Subcutaneous adipose tissue (tissue), 4 donors: ENCODE results near the gene DAPK1. TPM values are rescaled to one million over a fixed set of nuclear protein-coding genes. Genes with fewer than 3 reads are reported as not detected.

Experiments
- total RNA-seq, 4 donors: library from RNA; depleted of rRNA; stranded (reverse); fragments of >200 nt; gene quantifications; one replicate each; pipeline ENCODE4 v1.1.0, GENCODE V29; 2016
- TF ChIP-seq, protein P1 (sequence below): fragments of 450-650 bp; IDR thresholded peaks from one replicate; pipeline ENCODE4 v1.5.1; 2016; ENCODE audit warnings: low read depth, mild to moderate bottlenecking, control low read depth, antibody characterized with exemption, moderate library complexity

DAPK1 gene
- total RNA-seq, 4 donors from 2014 or later, result 29.5 to 63.2 (median 43.4) TPM

DNA sequence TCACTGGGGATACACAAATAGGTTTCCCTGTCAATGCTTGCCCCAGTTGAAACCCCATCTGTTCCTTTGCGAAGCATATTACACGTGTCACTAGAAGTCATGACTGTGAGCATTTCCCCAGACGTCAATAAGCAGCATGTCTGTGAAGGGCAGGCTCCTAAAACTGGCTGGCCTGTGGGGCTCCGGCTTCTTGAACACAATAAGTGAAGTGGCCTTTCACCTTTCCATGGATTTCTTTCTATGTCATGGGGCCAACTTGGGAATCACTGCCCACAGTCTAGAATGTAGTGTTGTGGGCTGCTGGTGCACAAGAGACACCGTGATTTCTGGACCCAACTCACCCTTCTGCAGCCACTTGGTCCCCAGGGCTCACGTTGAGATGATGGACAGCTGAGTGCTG, 167.8 kb downstream of the DAPK1 start:
- TF ChIP-seq, protein P1, sequence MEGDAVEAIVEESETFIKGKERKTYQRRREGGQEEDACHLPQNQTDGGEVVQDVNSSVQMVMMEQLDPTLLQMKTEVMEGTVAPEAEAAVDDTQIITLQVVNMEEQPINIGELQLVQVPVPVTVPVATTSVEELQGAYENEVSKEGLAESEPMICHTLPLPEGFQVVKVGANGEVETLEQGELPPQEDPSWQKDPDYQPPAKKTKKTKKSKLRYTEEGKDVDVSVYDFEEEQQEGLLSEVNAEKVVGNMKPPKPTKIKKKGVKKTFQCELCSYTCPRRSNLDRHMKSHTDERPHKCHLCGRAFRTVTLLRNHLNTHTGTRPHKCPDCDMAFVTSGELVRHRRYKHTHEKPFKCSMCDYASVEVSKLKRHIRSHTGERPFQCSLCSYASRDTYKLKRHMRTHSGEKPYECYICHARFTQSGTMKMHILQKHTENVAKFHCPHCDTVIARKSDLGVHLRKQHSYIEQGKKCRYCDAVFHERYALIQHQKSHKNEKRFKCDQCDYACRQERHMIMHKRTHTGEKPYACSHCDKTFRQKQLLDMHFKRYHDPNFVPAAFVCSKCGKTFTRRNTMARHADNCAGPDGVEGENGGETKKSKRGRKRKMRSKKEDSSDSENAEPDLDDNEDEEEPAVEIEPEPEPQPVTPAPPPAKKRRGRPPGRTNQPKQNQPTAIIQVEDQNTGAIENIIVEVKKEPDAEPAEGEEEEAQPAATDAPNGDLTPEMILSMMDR, result no peak

DNA sequence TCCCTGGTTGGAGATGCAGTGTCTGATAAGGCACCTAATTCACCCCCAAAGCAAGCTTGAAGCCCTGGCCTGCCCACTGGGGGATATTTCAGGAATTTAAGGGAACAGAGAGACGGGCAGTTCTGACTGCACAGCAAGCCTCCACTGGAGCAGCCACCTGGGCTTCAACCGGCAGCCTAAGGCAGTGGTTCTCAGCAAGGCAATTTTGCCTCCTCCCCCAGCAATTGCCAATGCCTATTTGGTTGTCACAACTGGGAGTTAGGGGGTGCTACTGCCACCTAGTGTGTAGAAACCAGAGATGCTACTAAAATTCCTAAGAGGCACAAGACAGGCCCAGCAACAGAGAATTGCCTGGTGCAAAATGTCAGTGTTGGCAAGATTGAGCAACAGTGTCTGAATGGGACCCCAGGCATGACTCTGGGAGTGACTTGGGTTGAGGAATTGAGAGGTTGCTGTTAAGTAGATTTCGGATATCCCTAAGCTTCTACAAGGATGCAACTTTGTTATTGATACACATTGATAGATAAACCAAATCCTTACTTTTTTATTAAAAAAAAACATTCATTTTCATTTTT, 169.6 kb downstream of the DAPK1 start:
- TF ChIP-seq, protein P1, result no peak

DNA sequence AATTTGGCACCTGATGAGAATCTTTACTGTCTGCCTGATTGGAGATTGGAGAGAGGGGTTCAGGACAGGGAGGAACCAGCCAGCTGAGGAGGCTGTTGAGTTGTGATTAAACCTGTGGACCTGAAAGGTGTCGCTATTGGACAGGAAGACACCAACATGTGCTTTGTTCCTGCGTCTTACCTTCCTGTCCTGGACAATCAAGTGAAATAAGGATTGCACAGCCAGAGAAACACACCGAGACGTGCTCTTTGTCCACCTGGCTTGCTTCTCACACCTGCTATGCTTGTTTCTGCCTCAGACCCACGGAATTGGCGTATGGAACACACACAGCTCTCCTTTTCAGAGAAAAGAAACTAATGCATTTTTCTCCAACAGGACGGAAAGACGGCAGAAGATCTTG, 170.6 kb downstream of the DAPK1 start:
- TF ChIP-seq, protein P1, result no peak

DNA sequence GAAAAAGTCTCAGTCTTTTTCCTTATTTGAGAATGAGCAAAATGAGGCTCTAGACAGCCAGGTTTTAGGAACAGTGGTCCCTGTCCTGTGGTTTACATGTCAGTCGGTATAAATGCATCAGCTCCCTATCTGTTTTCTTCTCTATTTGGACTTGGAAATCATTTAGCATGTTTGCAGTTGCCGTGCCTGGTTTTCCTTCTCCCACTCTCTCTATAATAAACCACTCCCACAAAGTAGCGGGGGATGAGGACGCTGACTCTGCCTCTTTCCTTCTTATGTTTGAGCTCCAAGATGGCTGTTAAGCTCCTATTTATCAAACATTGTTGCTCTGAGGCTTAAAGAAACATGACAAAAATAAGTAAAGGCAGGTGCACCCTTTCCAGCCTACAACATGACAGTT, 171.1 kb downstream of the DAPK1 start:
- TF ChIP-seq, protein P1, result no peak

DNA sequence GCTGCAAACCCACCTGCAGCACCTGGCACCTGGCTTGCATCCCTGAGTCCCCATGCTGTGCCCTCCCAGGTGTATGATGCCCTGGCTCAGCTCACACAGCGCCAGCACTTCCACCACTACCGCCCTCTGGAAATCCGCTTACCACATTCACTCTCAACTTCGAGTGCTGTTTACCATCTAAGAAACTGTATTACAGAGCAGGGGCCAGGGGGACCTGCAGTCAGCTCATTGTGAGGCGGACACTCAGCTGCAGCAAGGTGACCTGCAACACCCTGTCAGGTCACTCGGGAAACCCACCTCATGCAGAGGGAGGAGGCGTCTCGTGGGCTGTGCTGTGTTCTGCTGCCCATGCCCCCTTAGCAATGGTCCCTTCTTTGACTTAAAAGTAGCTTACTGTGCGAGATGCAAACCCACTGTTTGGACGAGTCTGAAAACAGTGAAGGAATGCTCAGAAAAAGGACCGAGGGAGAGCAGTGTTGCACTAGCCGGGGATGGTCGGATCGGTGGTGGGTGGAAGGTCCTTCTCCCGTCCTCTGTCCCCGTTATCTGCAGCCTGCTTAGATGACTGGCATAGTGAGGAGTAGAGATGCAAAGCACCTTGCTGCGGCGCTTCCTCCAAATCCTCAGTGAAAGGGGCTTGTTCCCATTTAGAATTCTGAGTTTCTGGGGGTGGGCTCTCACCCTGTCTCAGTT, 173.1 kb downstream of the DAPK1 start:
- TF ChIP-seq, protein P1, result no peak

DNA sequence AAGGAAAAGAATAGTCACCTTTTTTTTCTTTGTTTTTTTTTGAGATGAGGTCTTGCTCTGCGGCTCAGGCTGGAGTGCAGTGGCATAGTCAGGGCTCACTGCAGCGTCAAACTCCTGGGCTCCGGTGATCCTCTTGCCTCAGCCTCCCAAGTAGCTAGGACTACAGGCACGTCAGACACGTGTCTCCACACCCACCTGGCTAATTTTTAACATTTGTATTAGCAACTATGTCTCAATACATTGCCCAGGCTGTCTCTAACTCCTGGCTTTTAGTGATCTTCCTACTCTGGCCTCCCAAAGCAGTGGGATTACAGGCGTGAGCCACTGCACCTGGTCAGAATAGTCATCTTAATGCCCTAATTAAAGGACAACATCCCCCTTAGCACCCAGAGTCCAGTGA, 173.8 kb downstream of the DAPK1 start:
- TF ChIP-seq, protein P1, result no peak

DNA sequence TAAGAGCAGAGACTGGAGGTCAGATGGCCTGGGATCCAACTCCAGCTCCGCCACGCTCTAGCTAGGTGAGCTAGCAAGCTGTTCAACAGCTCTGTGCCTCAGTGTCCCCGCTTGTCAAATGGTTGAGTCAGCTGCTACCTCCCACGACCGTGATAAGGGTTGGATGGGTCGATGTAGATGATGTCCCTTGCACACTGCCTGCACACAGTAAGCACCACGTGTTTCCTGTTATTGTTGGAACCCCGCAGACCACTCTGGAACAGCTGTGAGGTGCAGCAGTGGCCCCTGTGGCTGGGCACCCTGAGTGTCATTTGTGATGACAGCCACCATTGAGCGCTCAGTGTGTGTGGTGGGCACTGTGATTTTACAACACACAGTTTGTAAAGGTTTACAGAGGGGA, 174.3 kb downstream of the DAPK1 start:
- TF ChIP-seq, protein P1, result no peak
